Measurements from ENCODE around the gene STARD7. TPM values are rescaled to one million over a fixed set of nuclear protein-coding genes. Genes with fewer than 3 reads are reported as not detected.
A peak's percentile ranks its signal among the peaks of the same experiment; 100 is the strongest.

STARD7 gene
- total RNA-seq, 3 donors from 2014 or later, result 118 to 123 (median 122) TPM

DNA sequence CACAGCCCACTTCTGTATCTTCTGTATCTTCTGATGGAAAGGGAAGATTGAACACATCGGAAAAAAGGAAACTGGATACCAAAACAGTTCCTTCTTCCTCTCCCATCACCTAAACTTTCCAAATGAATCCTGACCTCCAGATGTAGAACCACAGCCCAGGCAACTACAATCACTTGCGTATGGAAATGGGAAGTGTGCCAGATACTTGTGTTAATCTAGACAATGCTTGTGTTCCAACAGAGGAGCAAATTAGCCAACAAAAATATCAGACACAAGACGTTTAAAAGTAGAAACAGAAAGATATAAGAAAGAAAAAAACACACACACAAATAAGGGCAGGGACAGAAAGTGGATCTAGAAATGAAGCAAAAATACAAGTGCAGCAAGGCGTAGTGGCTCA is 32.0 kb downstream of the STARD7 start:
- Histone ChIP-seq H3K36me3 (ENCODE audit: low read depth) (no peaks in the 10 kb centered on the region), H3K4me3 (no peak overlapping the region), H3K4me1 (ENCODE audit: low read depth) (no peaks in the 10 kb centered on the region), H3K9me3 (no peaks in the 10 kb centered on the region)
- intact Hi-C loops (cut with DNase I, micrococcal nuclease), result no loop called here
- TF ChIP-seq, protein P1, sequence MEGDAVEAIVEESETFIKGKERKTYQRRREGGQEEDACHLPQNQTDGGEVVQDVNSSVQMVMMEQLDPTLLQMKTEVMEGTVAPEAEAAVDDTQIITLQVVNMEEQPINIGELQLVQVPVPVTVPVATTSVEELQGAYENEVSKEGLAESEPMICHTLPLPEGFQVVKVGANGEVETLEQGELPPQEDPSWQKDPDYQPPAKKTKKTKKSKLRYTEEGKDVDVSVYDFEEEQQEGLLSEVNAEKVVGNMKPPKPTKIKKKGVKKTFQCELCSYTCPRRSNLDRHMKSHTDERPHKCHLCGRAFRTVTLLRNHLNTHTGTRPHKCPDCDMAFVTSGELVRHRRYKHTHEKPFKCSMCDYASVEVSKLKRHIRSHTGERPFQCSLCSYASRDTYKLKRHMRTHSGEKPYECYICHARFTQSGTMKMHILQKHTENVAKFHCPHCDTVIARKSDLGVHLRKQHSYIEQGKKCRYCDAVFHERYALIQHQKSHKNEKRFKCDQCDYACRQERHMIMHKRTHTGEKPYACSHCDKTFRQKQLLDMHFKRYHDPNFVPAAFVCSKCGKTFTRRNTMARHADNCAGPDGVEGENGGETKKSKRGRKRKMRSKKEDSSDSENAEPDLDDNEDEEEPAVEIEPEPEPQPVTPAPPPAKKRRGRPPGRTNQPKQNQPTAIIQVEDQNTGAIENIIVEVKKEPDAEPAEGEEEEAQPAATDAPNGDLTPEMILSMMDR (IDR thresholded peaks at IDR 0.05), result no peak
- ATAC-seq (no peak), DNase-seq (no peak)

DNA sequence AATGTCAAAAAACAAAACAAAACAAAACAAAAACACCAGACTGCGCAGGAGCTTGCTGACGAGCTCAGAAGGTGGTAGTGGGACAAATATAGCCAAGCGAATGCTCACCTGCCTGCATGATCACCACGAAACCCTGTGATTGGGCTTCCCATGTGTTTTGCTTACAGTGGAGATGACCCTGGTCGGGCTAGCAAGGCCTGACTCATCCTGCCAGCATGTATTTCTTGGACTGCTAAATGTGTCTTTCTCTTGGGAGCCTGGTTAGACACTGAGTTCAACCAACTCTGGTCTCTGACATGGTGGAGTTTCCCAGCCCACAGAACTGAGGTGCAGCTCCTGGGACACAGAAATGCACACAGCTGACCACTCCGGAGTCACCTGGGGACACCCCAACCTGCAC is 32.7 kb downstream of the STARD7 start:
- ATAC-seq (no peak), DNase-seq (no peak)
- TF ChIP-seq, protein P1 (IDR thresholded peaks at IDR 0.05), result no peak
- H3K36me3 ChIP-seq (ENCODE audit: low read depth), result no peaks in the 10 kb centered on the region
- H3K4me3 ChIP-seq, result no peak overlapping the region
- intact Hi-C loops (cut with DNase I, micrococcal nuclease), result no loop called here
- H3K9me3 ChIP-seq, result no peaks in the 10 kb centered on the region
- no peaks in the 10 kb centered on the region for H3K4me1 ChIP-seq (ENCODE audit: low read depth)

DNA sequence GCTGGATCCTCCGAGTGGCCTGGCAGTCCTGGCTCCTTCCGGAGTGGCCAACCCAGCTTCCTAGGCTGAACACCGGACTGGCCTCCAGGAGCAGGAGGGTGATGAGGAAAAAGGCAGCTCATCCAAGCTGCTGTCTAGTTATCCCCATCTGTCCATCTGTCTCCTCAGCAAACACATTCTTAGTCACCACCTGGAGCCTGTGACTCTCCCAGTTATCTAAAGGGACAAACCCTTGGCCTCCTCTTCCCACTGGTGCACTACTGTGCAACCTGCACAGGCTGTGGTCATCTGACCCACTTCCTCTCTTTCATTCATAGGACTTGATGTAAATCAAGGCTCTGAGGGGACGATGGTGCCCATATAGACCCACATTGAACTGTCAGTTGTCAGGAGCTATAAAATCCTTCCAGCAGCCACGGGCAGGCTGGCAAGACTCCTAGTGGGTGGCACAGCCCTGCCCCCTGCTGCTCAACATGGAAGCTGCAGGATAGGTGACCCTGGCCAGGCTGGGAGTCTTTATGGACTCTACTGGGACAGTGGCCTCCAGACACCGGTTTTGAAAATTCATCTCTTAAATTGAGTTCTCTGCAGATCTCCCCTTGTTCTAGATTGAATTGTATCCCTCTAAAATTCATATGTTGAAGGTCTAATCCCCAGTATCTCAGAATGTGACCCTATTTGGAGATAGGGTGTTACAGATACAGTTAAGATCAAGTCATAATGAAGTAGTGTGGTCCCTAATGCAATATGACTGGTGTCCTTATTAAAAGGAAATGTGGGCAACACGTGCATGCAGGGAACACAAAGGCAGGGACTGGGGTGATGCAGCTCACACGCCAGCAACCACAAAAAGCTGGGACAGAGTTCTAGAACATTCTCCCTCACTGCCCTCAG is 34.1 kb downstream of the STARD7 start:
- TF ChIP-seq, protein P1 (IDR thresholded peaks at IDR 0.05), result peak; percentile 89
- ATAC-seq, result peak; percentile 99
- intact Hi-C loops (cut with DNase I, micrococcal nuclease), result no loop called here
- Histone ChIP-seq H3K36me3 (ENCODE audit: low read depth) (no peaks in the 10 kb centered on the region), H3K4me3 (no peak overlapping the region), H3K4me1 (ENCODE audit: low read depth) (no peaks in the 10 kb centered on the region), H3K9me3 (no peaks in the 10 kb centered on the region)
- peak; percentile 79 to 90 (median 89) for DNase-seq

DNA sequence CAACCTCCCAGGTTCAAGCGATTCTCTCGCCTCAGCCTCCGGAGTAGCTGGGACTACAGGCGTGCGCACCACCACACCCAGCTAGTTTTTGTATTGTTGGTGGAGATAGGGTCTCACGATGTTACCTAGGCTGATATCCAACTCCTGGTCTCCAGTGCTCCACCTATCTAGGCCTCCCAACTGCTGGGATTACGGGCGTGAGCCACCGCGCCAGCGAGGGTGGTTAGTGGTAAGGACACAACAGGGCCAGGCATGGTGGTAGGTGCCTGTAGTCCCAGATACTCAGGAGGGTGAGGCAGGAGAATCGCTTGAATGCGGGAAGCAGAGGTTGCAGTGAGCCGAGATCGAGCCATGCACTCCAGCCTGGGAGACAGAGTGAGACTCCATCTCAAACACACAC is 36.8 kb downstream of the STARD7 start:
- no peaks in the 10 kb centered on the region for H3K4me1 ChIP-seq (ENCODE audit: low read depth)
- TF ChIP-seq, protein P1 (IDR thresholded peaks at IDR 0.05), result no peak
- no peaks in the 10 kb centered on the region for H3K9me3 ChIP-seq
- ATAC-seq (no peak), DNase-seq (no peak)
- no peaks in the 10 kb centered on the region for H3K36me3 ChIP-seq (ENCODE audit: low read depth)
- intact Hi-C loops (cut with DNase I, micrococcal nuclease), result no loop called here
- no peak overlapping the region for H3K4me3 ChIP-seq

DNA sequence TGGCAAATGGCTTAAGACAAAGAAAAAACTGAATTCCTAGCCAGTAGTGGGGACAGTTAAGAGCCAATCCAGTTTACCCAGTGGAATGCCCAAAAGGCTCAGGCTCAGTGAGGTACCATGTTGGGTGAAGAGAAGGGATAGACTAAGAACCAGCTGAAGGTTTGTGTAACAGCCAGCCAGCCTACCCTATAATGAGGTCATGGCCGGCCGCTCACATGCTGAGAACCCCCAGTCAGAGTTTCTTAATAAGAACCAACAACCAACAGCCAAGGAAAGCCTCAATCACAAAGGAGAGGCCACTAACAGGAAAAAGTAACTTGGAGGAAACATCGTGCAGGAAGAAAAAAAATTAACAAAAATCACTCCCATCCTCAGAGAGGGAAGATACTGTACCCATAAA is 38.0 kb downstream of the STARD7 start:
- no peak for DNase-seq
- TF ChIP-seq, protein P1 (IDR thresholded peaks at IDR 0.05), result no peak
- H3K9me3 ChIP-seq, result no peaks in the 10 kb centered on the region
- intact Hi-C loops (cut with DNase I, micrococcal nuclease), result no loop called here
- no peaks in the 10 kb centered on the region for H3K4me1 ChIP-seq (ENCODE audit: low read depth)
- H3K4me3 ChIP-seq, result no peak overlapping the region
- H3K36me3 ChIP-seq (ENCODE audit: low read depth), result no peaks in the 10 kb centered on the region
- ATAC-seq, result no peak
